Keratinocyte (primary cell): ENCODE data around the gene SMIM35. TPM values are rescaled to one million over a fixed set of nuclear protein-coding genes. Genes with fewer than 3 reads are reported as not detected.

Experiments
- DNase-seq: peaks from one replicate; pipeline ENCODE4 v3.0.0-alpha.2; 2011; ENCODE audit warnings: low read depth, missing footprints, low spot score
- FAIRE-seq: peaks from 2 replicates; lab custom pipeline; 2011; peaks lifted over from hg19 to GRCh38; lab: Jason Lieb, UNC
- H2AFZ ChIP-seq: 2 replicates; pipeline ENCODE4 v1.6.0; 2012; ENCODE audit warnings: low read length, control low read depth, inconsistent platforms; ENCODE audit not compliant: control insufficient read depth
- H3K27ac ChIP-seq: 2 replicates; pipeline ENCODE4 v1.5.1; 2011; ENCODE audit warnings: low read length; ENCODE audit not compliant: control insufficient read depth, insufficient read depth
- H3K27me3 ChIP-seq: 3 replicates; pipeline ENCODE4 v1.6.0; 2011; ENCODE audit warnings: low read length; ENCODE audit not compliant: control insufficient read depth, insufficient read depth; ENCODE audit errors: extremely low read depth
- H3K36me3 ChIP-seq, 2 experiments: 2 replicates in 1 of 2; 3 replicates in 1 of 2; pipeline ENCODE4 v1.5.1; 2011; ENCODE audit warnings: low read length in 2 of 2, mild to moderate bottlenecking in 1 of 2; ENCODE audit not compliant: control insufficient read depth in 2 of 2, insufficient read depth in 2 of 2; ENCODE audit errors: extremely low read depth in 1 of 2
- H3K4me1 ChIP-seq: 3 replicates; pipeline ENCODE4 v1.5.1; 2011; ENCODE audit warnings: low read length; ENCODE audit not compliant: control insufficient read depth, insufficient read depth; ENCODE audit errors: extremely low read depth
- H3K4me2 ChIP-seq: 3 replicates; pipeline ENCODE4 v1.6.0; 2011; ENCODE audit warnings: low read depth, low read length; ENCODE audit not compliant: control insufficient read depth, insufficient read depth; ENCODE audit errors: extremely low read depth
- H3K4me3 ChIP-seq, 3 experiments: fragments of 200-600 bp in 1 of 3; sonication (generic) in 1 of 3; 2 replicates in 2 of 3; 3 replicates in 1 of 3; pipeline ENCODE4 v1.5.1; 2011 to 2016; ENCODE audit warnings: low read length in 3 of 3, mild to moderate bottlenecking in 3 of 3, control low read depth in 2 of 3, inconsistent platforms in 1 of 3, low read depth in 1 of 3, mixed read lengths in 1 of 3, mixed run types in 1 of 3, moderate library complexity in 1 of 3; ENCODE audit not compliant: control insufficient read depth in 2 of 3, insufficient read depth in 2 of 3; ENCODE audit errors: extremely low read depth in 1 of 3
- H3K79me2 ChIP-seq: 2 replicates; pipeline ENCODE4 v1.6.0; 2012; ENCODE audit warnings: low read length; ENCODE audit not compliant: control insufficient read depth, insufficient read depth
- H3K9ac ChIP-seq: 3 replicates; pipeline ENCODE4 v1.6.0; 2011; ENCODE audit warnings: low read length; ENCODE audit not compliant: control insufficient read depth, insufficient read depth; ENCODE audit errors: extremely low read depth
- H3K9me1 ChIP-seq: 3 replicates; pipeline ENCODE4 v1.6.0; 2011; ENCODE audit warnings: low read length; ENCODE audit not compliant: control insufficient read depth, insufficient read depth; ENCODE audit errors: extremely low read depth
- H3K9me3 ChIP-seq: 2 replicates; pipeline ENCODE4 v1.5.1; 2012; ENCODE audit warnings: low read depth, low read length; ENCODE audit not compliant: control insufficient read depth
- H4K20me1 ChIP-seq: 3 replicates; pipeline ENCODE4 v1.6.0; 2011; ENCODE audit warnings: low read length; ENCODE audit not compliant: control insufficient read depth, insufficient read depth; ENCODE audit errors: extremely low read depth
- EZH2 ChIP-seq: IDR thresholded peaks from one replicate; pipeline ENCODE4 v1.6.1; 2012; ENCODE audit warnings: inconsistent platforms, mild to moderate bottlenecking, low read length, moderate library complexity
- dilution Hi-C: fragments of 300-500 bp; cut with MboI; formaldehyde crosslinking; loops from one replicate; pipeline ENCODE4 v1.7.0; 2020; ENCODE audit warnings: low sequenced_read_pairs; ENCODE audit not compliant: extremely low pct_ligation_motif_present
- polyA plus RNA-seq, 5 experiments: library from polyadenylated mRNA; depleted of rRNA in 3 of 5; stranded (reverse) in 3 of 5; stranded (forward) in 1 of 5; unstranded in 1 of 5; fragments of >200 nt; gene quantifications; 1 replicate in 1 of 5; 2 replicates in 3 of 5; 3 replicates in 1 of 5; pipeline versions ENCODE4 v1.2.1 to v1.2.3, GENCODE V29; 2011 to 2012; ENCODE audit warnings: missing spikeins in 2 of 5, low read depth in 1 of 5, low replicate concordance in 1 of 5
- TF ChIP-seq, protein P1 (sequence below), 3 experiments: IDR thresholded peaks in 1 of 3; conservative IDR thresholded peaks in 1 of 3; optimal IDR thresholded peaks in 1 of 3; 2 replicates in 2 of 3; 3 replicates in 1 of 3; pipeline versions ENCODE3 to v1.5.1; 2011; ENCODE audit warnings: low read length in 3 of 3, mild to moderate bottlenecking in 3 of 3, moderate library complexity in 2 of 3, control low read depth in 1 of 3, inconsistent platforms in 1 of 3; ENCODE audit not compliant: insufficient read depth in 2 of 3; ENCODE audit errors: extremely low read depth in 1 of 3

The SMIM35 gene
- polyA plus RNA-seq, 1 donor (not counting 4 experiments of a cell fraction or from before 2014, with no cell fraction given), result not detected

DNA sequence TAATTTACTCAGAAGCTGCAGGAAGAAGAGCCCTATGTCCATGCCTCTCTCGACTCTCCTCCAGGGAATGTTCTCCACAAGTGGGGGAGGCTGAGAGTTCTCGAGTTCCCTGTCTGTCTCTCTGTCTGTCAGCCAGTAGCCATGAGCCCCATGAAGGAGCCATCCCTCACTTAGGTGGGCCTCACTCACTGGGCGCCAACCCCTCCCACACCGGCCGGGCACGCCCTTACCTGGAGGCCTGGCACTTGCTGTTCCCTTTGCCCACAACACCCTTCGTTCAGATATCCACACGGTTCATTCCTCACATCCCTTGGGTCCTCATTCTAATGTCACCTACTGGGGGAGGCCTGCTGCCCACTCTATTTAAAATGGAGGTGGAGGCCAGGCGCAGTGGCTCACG, 114.7 kb downstream of the SMIM35 start:
- Histone ChIP-seq H3K36me3 (no peaks in the 10 kb centered on the region), H3K9me1 (no peaks in the 10 kb centered on the region), H3K4me2 (no peak overlapping the region), H3K27me3 (peaks cover 5% of the 10 kb centered on the region), H2AFZ (no peak overlapping the region), H3K9ac (no peak overlapping the region), H3K9me3 (no peaks in the 10 kb centered on the region), H3K27ac (no peak overlapping the region), H3K4me1 (peaks cover 5% of the 10 kb centered on the region), H3K4me3 (no peak overlapping the region), H4K20me1 (no peaks in the 10 kb centered on the region), H3K79me2 (no peaks in the 10 kb centered on the region)
- no peak for DNase-seq
- TF ChIP-seq, protein P1, sequence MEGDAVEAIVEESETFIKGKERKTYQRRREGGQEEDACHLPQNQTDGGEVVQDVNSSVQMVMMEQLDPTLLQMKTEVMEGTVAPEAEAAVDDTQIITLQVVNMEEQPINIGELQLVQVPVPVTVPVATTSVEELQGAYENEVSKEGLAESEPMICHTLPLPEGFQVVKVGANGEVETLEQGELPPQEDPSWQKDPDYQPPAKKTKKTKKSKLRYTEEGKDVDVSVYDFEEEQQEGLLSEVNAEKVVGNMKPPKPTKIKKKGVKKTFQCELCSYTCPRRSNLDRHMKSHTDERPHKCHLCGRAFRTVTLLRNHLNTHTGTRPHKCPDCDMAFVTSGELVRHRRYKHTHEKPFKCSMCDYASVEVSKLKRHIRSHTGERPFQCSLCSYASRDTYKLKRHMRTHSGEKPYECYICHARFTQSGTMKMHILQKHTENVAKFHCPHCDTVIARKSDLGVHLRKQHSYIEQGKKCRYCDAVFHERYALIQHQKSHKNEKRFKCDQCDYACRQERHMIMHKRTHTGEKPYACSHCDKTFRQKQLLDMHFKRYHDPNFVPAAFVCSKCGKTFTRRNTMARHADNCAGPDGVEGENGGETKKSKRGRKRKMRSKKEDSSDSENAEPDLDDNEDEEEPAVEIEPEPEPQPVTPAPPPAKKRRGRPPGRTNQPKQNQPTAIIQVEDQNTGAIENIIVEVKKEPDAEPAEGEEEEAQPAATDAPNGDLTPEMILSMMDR (optimal IDR thresholded peaks at IDR 0.05 in 1 of 3, IDR thresholded peaks at IDR 0.05 in 1 of 3, conservative IDR thresholded peaks at IDR 0.05 in 1 of 3; ENCODE audit: extremely low read depth in 1 of 3, insufficient read depth in 2 of 3, low read length in 3 of 3), result no peak
- TF ChIP-seq EZH2, result no peak
- dilution Hi-C loops, result no loop called here
- FAIRE-seq, result no peak

DNA sequence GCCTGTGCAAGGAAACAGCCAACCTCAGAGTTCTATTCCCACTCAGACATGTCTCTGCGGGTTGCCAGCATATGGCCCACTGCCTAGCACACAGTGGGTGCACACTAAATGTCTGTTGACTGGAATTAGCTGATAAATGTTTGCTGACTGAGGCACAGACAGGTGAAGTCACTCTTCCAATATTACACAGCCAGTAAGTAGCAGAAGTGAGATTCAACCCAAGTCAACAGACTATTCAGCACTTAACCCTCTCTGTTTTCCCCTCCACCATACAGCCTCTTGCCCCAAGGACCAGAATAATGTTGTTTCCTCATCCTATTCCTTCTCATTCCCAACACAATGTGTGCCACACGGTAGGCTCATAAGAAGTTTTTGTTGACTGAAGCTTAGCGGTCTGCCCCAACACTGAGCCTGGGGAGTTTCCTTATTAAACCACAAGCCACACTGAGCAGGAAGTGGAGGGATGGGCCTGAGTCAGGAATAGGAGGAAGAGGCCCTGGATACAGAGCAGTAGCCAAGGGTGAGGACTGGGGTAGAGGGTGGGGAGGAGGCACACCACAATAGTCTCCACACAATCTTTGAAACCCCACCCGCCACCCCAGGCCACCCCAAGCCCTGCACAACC, 116.3 kb downstream of the SMIM35 start:
- no peak for TF ChIP-seq EZH2
- TF ChIP-seq, protein P1 (optimal IDR thresholded peaks at IDR 0.05 in 1 of 3, IDR thresholded peaks at IDR 0.05 in 1 of 3, conservative IDR thresholded peaks at IDR 0.05 in 1 of 3; ENCODE audit: extremely low read depth in 1 of 3, insufficient read depth in 2 of 3, low read length in 3 of 3), result no peak
- H3K9me1 ChIP-seq, result no peaks in the 10 kb centered on the region
- FAIRE-seq (no peak), DNase-seq (no peak)
- H3K9me3 ChIP-seq, result no peaks in the 10 kb centered on the region
- H3K27ac ChIP-seq, result no peak overlapping the region
- H3K4me2 ChIP-seq, result no peak overlapping the region
- dilution Hi-C loops, result no loop called here
- no peaks in the 10 kb centered on the region for H3K79me2 ChIP-seq
- H3K9ac ChIP-seq, result no peak overlapping the region
- H3K27me3 ChIP-seq, result peaks cover 5% of the 10 kb centered on the region
- H3K4me1 ChIP-seq, result peaks cover 5% of the 10 kb centered on the region
- H3K36me3 ChIP-seq, result no peaks in the 10 kb centered on the region
- no peak overlapping the region for H2AFZ ChIP-seq
- no peaks in the 10 kb centered on the region for H4K20me1 ChIP-seq
- no peak overlapping the region for H3K4me3 ChIP-seq
